Ammon's horn (tissue), 1 donor: ENCODE measurements around the gene MRPS16.

Experiments
- DNase-seq: peaks from one replicate; pipeline ENCODE4 v3.0.0-alpha.2; 2016; ENCODE audit warnings: low spot score

MRPS16 gene

GRCh38 chr10:73239908-73240307 is 12.5 kb downstream of the MRPS16 start:
- DNase-seq = no peak

DNA sequence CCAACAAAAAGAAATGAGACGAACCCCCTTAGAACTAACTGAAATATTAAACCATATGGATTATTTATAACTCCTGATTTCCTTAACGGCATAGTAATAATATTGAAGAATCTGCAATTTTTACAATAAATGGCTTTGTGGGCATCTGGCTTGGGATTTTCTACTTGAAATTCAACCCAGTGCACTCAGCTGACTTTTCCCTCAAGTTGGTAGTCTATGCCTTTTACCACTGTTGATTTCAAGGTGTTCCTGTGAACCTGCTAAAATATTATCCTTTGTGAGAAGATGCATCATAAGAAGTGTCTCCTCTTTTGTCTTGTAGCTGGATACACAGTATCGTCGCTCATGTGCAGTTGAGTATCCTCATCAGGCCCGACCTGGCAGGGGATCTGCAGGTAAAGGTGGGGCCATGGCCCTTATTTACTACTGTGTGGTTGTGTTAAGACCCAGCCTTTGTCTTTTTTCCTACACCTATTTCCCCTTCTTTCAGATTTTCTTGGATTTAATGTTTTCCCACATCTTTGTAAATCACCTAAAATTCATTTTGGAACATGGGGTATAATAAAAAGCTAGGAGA is 13.4 kb downstream of the MRPS16 start:
- no peak for DNase-seq

- DNase-seq = no peak
Observed at GRCh38 chr10:73234695-73235094, 17.7 kb downstream of the MRPS16 start.

- DNase-seq = no peak
Observed at GRCh38 chr10:73233883-73234282, 18.6 kb downstream of the MRPS16 start.

DNA sequence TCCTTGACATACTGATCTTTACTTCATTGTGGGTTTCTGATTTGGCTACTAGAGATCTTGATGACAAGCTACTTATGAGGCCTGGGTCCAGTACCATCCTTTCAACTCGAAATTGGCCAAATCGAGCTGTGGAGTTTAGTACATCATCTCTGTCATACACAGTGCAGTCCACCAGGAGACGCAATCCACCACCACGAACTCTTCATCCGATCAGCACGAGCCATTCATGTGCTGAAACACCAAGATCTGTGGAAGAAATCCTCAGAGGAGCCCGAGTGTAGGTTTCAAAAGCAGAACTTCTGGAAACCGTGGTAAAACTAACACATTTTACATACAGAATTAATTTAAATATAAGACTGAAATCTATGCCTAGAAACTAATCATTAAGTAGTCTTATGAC is 19.6 kb downstream of the MRPS16 start:
- no peak for DNase-seq

DNA sequence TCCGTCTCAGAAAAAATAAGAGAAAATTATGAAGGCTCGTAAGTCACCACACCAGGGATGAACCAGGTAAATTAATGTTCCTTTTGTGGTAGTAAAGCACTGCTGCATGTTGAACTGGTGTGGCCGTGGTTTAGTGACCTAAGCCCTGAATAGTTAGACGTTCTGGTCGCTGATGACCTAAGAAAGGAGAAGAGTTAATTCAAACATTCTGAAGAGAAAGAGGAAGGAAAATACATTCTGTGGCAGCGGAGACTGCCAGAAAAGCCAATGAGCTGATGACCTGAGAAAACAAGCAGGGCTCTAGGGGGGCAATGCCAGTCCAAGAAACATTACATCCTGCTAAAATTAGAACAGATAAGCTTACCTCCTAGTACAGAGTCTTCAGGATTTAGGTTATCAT is 22.9 kb downstream of the MRPS16 start:
- DNase-seq = no peak

DNA sequence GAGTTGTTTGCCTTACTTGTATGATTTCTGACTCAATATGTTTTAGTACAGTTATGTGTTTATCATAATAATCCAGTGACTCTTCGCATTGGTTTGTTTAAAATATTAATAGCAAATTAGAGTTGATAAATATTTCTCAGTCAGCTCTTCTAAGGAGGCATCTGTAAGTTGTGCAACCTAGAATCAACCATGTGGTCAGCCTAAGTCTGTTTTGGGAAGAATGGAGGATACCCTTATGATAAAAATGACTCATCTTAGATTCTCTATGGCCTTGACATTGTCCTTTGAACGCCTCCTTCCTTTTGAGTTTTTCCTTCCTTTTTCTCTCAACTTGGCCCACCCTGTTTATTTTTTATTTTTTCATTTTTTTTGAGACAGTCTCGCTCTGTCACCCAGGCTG is 24.2 kb downstream of the MRPS16 start:
- DNase-seq = no peak

DNA sequence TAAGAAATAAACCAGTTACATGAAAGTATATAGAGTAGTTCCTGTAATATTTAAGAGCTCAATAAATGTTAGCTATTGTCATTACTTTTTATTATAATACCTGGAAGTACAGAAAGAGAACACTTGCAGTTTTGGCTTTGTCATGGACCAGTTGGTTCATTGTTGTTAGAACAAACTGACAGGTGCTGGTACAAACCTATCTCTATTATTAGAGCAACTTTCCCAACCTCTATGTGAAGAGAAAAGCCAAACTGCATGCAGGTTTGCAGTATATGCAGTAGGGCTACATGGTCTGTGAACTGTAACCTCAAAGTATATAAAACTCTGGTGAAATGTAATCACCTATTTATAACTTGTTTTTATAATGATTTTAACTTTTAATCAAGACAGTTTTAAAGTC is 25.8 kb downstream of the MRPS16 start:
- DNase-seq = no peak

DNA sequence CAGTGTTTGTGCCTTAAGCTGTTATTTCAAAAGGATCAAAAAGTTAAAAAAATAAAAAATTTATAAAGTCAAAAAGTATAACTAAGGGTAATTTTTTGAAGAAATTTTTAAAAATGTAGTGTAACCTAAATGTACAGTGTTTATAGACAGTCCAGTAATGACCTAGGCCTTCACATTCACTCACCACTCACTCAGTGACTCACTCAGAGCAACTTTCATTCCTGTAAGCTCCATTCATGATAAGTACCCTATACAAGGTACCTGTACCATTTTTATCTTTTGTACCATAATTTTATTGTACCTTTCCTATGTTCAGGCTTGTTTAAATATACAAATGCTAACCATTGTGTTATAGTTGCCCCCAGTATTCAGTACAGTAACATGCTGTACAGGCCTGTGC is 26.9 kb downstream of the MRPS16 start:
- DNase-seq = no peak

GRCh38 chr10:73220989-73221388 is 31.5 kb downstream of the MRPS16 start:
- no peak for DNase-seq

GRCh38 chr10:73219384-73219783 is 33.1 kb downstream of the MRPS16 start:
- DNase-seq = no peak

- no peak for DNase-seq
Observed at GRCh38 chr10:73218431-73219191, 33.8 kb downstream of the MRPS16 start.

DNA sequence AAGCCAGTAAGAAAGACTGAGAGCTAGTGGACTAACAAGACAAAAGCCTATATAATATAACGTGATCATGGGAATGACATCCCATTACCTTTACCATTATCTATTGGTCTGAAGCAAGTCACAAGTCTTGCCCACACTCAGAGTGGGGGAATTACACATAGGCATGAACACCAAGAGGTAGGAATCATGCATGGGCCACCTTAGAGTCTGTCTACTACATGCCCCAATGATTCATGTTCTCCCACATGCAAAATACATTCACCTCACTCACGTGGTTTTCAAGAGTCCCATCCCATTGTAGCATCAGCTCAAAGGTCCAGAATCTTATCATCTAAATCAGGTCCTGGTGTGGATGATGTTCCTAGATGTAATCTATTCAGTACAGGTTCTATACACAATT is 34.8 kb downstream of the MRPS16 start:
- DNase-seq = no peak

- no peak for DNase-seq
Observed at GRCh38 chr10:73215749-73216148, 36.7 kb downstream of the MRPS16 start.

- no peak for DNase-seq
Observed at GRCh38 chr10:73211106-73211811, 41.2 kb downstream of the MRPS16 start.

- DNase-seq = no peak
Observed at GRCh38 chr10:73210395-73211105, 41.9 kb downstream of the MRPS16 start.

GRCh38 chr10:73209705-73210104 is 42.7 kb downstream of the MRPS16 start:
- no peak for DNase-seq

DNA sequence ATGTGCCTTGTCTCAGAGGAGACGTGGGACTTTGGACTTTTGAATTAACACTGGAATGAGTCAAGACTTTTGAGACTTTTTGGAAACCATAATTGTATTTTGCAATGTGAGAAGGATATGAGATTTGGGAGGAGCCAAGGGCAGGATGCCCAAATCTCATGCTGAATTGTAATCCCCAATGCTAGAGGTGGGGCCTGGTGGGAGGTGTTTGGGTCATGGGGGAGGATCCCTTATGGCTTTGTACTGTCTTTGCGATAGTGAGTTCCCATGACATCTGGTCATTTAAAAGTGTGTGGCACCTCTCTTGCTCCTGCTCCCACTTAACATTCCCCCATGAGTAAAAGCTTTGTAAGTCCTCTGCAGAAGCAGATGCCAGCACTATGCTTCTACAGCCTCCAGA is 44.6 kb downstream of the MRPS16 start:
- no peak for DNase-seq

GRCh38 chr10:73206385-73206784 is 46.1 kb downstream of the MRPS16 start:
- DNase-seq = no peak

GRCh38 chr10:73205890-73206289 is 46.6 kb downstream of the MRPS16 start:
- no peak for DNase-seq

DNA sequence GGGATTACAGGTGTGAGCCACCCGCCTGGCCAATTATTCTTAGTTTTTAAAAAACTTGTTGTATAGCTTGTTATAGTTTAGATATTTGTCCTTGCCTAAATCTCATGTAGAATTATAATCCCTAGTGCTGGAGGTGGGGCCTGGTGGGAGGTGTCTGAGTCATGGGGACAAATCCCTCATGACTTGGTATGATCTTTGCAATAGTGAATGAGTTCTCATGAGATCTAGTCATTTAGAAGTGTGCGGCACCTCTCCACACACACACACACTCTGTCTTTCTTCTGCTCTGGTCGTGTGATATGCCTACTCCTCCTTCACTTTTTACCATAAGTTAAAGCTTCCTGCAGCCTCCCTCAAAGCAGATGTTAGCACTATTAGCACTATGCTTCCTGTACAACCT is 47.4 kb downstream of the MRPS16 start:
- no peak for DNase-seq
